CD4-positive, alpha-beta T cell (primary cell): Measurements from ENCODE around the gene LRRC4B. TPM values are rescaled to one million over a fixed set of nuclear protein-coding genes. Genes with fewer than 3 reads are reported as not detected.

ENCODE experiments used
- ATAC-seq: fragments of 200-7000 bp; cut with Tn5 transposase; one replicate; pipeline ENCODE4 v1.10.0; 2022; ENCODE audit warnings: mild to moderate bottlenecking; ENCODE audit not compliant: poor library complexity
- CTCF ChIA-PET: fragments of 350-600 bp; sonication (Branson Sonifier 250); formaldehyde crosslinking; loops from one replicate; lab custom pipeline; 2021; ENCODE audit warnings: antibody characterized with exemption, inconsistent platforms; lab: Charles Lee
- POLR2A ChIA-PET: fragments of 350-600 bp; sonication (Branson Sonifier 250); formaldehyde crosslinking; loops from one replicate; lab custom pipeline; 2021; ENCODE audit warnings: antibody characterized with exemption, inconsistent platforms; lab: Charles Lee
- DNase-seq, 14 experiments: peaks; one replicate each; pipeline ENCODE4 v3.0.0-alpha.2; 2013 to 2020; ENCODE audit warnings: mixed read lengths in 2 of 14
- H3K27ac ChIP-seq, 2 donors: one replicate each; pipeline versions ENCODE4 v1.5.1 to v1.7.0; 2013; ENCODE audit warnings: low read length in 2 of 2, low read depth in 1 of 2, mild to moderate bottlenecking in 1 of 2
- H3K27me3 ChIP-seq, 2 experiments: 1 replicate in 1 of 2; 2 replicates in 1 of 2; pipeline versions ENCODE4 v1.6.1 to v1.7.0; 2013; ENCODE audit warnings: low read length in 2 of 2, control low read depth in 1 of 2, mild to moderate bottlenecking in 1 of 2, moderate library complexity in 1 of 2; ENCODE audit not compliant: insufficient read depth in 2 of 2, control insufficient read depth in 1 of 2
- H3K36me3 ChIP-seq: one replicate; pipeline ENCODE4 v1.6.1; 2013; ENCODE audit warnings: low read length, control low read depth; ENCODE audit not compliant: insufficient read depth
- H3K4me1 ChIP-seq: one replicate; pipeline ENCODE4 v1.6.1; 2013; ENCODE audit warnings: low read length, control low read depth; ENCODE audit not compliant: insufficient read depth
- H3K4me3 ChIP-seq: one replicate; pipeline ENCODE4 v1.5.1; 2013; ENCODE audit warnings: mild to moderate bottlenecking, low read length, moderate library complexity
- H3K9me3 ChIP-seq, 2 experiments: 1 replicate in 1 of 2; 2 replicates in 1 of 2; pipeline versions ENCODE4 v1.6.1 to v1.7.0; 2013; ENCODE audit warnings: low read length in 2 of 2, mild to moderate bottlenecking in 2 of 2, control low read depth in 1 of 2, moderate library complexity in 1 of 2; ENCODE audit not compliant: control insufficient read depth in 1 of 2, insufficient read depth in 1 of 2
- H3K27ac Mint-ChIP-seq: one replicate; pipeline ENCODE4 v1.8.0; 2020; ENCODE audit warnings: mixed read lengths
- H3K27me3 Mint-ChIP-seq: one replicate; pipeline ENCODE4 v1.8.0; 2021; ENCODE audit warnings: mixed read lengths
- H3K36me3 Mint-ChIP-seq: one replicate; pipeline ENCODE4 v1.8.0; 2021; ENCODE audit warnings: low read depth, mixed read lengths
- H3K4me1 Mint-ChIP-seq: one replicate; pipeline ENCODE4 v1.8.0; 2021; ENCODE audit warnings: low read depth, mixed read lengths
- H3K4me3 Mint-ChIP-seq: one replicate; pipeline ENCODE4 v1.8.0; 2020; ENCODE audit warnings: mild to moderate bottlenecking, mixed read lengths
- H3K9me3 Mint-ChIP-seq: one replicate; pipeline ENCODE4 v1.8.0; 2020; ENCODE audit warnings: mixed read lengths
- CTCF ChIP-seq: fragments of 200-600 bp; IDR thresholded peaks from one replicate; pipeline ENCODE4 v1.8.0; 2022; ENCODE audit warnings: antibody characterized with exemption, mild to moderate bottlenecking
- intact Hi-C, 2 experiments: fragments of 100-400 bp; cut with DNase I in 1 of 2; cut with micrococcal nuclease in 1 of 2; formaldehyde crosslinking; loops; one replicate each; pipeline versions ENCODE4 v1.15.1 to v1.9.0; 2023 to 2025; cut with DNase I, micrococcal nuclease
- total RNA-seq, 174 experiments: library from RNA in 2 of 174; stranded (reverse) in 2 of 174; gene quantifications; one replicate each; pipeline ENCODE4 v1.2.3 and lab custom pipeline; 2021 to 2026

Gene LRRC4B
- total RNA-seq, 2 experiments from 2014 or later, result not detected

- DNase-seq (no peak), ATAC-seq (no peak)
- Mint-ChIP-seq H3K4me1 (peaks cover 15% of the 10 kb centered on the region), H3K36me3 (peaks cover 5% of the 10 kb centered on the region), H3K4me3 (peak within 1 kb of the TSS; percentile 42), H3K27me3 (peaks cover 10% of the 10 kb centered on the region), H3K27ac (no peak within 1 kb of the TSS), H3K9me3 (no peaks in the 10 kb centered on the region)
- Histone ChIP-seq H3K4me1 (peaks cover 23% of the 10 kb centered on the region), H3K27ac (no peak within 1 kb of the TSS), H3K4me3 (no peak within 1 kb of the TSS), H3K9me3 (peaks cover 0 to 20% of the 10 kb centered on the region in 2 experiments), H3K36me3 (no peaks in the 10 kb centered on the region), H3K27me3 (peaks cover 0 to 4% of the 10 kb centered on the region in 2 experiments)
- ChIA-PET CTCF (no interaction called here), POLR2A (no interaction called here)
- intact Hi-C loops, result loop anchor here in 1 of 2 experiments (5.0 kb wide), 4 partner anchors 82 to 1078 kb away; partner anchors contain the start of genes CTU1 and MYBPC2
- no peak for TF ChIP-seq CTCF
Observed at GRCh38 chr19:50513746-50514345, 54.4 kb downstream of the LRRC4B start, which contains the start of gene ASPDH. Gene ASPDH (minus strand): TSS chr19:50513913. CDS start chr19:50513823, 90 bp downstream.

- peaks cover 0 to 15% of the 10 kb centered on the region in 2 experiments for H3K9me3 ChIP-seq
- ChIA-PET POLR2A (no interaction called here), CTCF (no interaction called here)
- Mint-ChIP-seq H3K4me3 (no peak overlapping the region), H3K36me3 (peaks cover 5% of the 10 kb centered on the region), H3K9me3 (no peaks in the 10 kb centered on the region), H3K4me1 (peaks cover 15% of the 10 kb centered on the region), H3K27ac (no peak overlapping the region), H3K27me3 (peaks cover 10% of the 10 kb centered on the region)
- H3K4me1 ChIP-seq, result peaks cover 23% of the 10 kb centered on the region
- intact Hi-C loops, result loop anchor here in 1 of 2 experiments (5.0 kb wide), 4 partner anchors 81 to 1079 kb away; partner anchors contain the start of genes CTU1 and MYBPC2
- no peak for TF ChIP-seq CTCF
- H3K36me3 ChIP-seq, result no peaks in the 10 kb centered on the region
- DNase-seq (no peak), ATAC-seq (no peak)
- no peak overlapping the region for H3K27ac ChIP-seq
- no peak overlapping the region for H3K4me3 ChIP-seq
- peaks cover 0 to 4% of the 10 kb centered on the region in 2 experiments for H3K27me3 ChIP-seq
Observed at GRCh38 chr19:50512999-50513745, 55.1 kb downstream of the LRRC4B start.

- peaks cover 0 to 4% of the 10 kb centered on the region in 2 experiments for H3K27me3 ChIP-seq
- H3K9me3 ChIP-seq, result peaks cover 0 to 15% of the 10 kb centered on the region in 2 experiments
- Mint-ChIP-seq H3K4me1 (peaks cover 15% of the 10 kb centered on the region), H3K27me3 (peaks cover 10% of the 10 kb centered on the region), H3K4me3 (no peak overlapping the region), H3K9me3 (no peaks in the 10 kb centered on the region), H3K27ac (peak overlapping the region; percentile 89), H3K36me3 (peaks cover 5% of the 10 kb centered on the region)
- DNase-seq (no peak), ATAC-seq (no peak)
- no peak overlapping the region for H3K27ac ChIP-seq
- ChIA-PET CTCF (interaction anchor here (1.8 kb wide), 1 partner anchor 44 kb away, joined by 5 read pairs; no protein-coding TSS in a partner anchor), POLR2A (interaction anchor here (1.1 to 1.9 kb wide), 5 partner anchors 37 to 291 kb away, joined by 3 to 19 read pairs (median 9); no protein-coding TSS in a partner anchor)
- peak overlapping the region; percentile 79 for H3K4me3 ChIP-seq
- H3K4me1 ChIP-seq, result peaks cover 23% of the 10 kb centered on the region
- intact Hi-C loops, result loop anchor here in 1 of 2 experiments (5.0 kb wide), 4 partner anchors 80 to 1080 kb away; partner anchors contain the start of genes CTU1 and MYBPC2
- no peak for TF ChIP-seq CTCF
- H3K36me3 ChIP-seq, result no peaks in the 10 kb centered on the region
Observed at GRCh38 chr19:50512112-50512998, 55.9 kb downstream of the LRRC4B start.
